K562 (cell line): ENCODE results near the gene RNU5D-1.

Source experiments
- ADNP ChIP-seq: fragments of 200-800 bp; sonication (Bioruptor generic); IDR thresholded peaks from 2 replicates; pipeline ENCODE4 v1.6.1; 2016; ENCODE audit warnings: missing genetic modification characterization, missing compliant biosample characterization
- ARID2 ChIP-seq: fragments of 450-650 bp; IDR thresholded peaks from 2 replicates; pipeline ENCODE4 v1.6.1; 2017; ENCODE audit warnings: antibody characterized with exemption, mild to moderate bottlenecking
- BCOR ChIP-seq: fragments of 450-650 bp; IDR thresholded peaks from 2 replicates; pipeline ENCODE4 v1.6.1; 2016
- BRF1 ChIP-seq: IDR thresholded peaks from 3 replicates; pipeline ENCODE4 v1.6.1; 2011; ENCODE audit warnings: borderline replicate concordance, mild to moderate bottlenecking; ENCODE audit not compliant: insufficient read length; ENCODE audit errors: extremely low read depth
- CTCF ChIP-seq, 3 experiments: IDR thresholded peaks in 2 of 3; conservative IDR thresholded peaks in 1 of 3; 2 replicates each; pipeline ENCODE4 v1.5.1; 2011 to 2012; ENCODE audit warnings: low read length in 3 of 3, mild to moderate bottlenecking in 3 of 3, control low read depth in 2 of 3, improper control_type of control experiment in 1 of 3, inconsistent platforms in 1 of 3, low read depth in 1 of 3, mixed read lengths in 1 of 3, moderate library complexity in 1 of 3; ENCODE audit not compliant: insufficient read depth in 2 of 3
- E2F1 ChIP-seq: sonication (generic); formaldehyde crosslinking; IDR thresholded peaks from 2 replicates; pipeline ENCODE4 v1.8.1; 2023; ENCODE audit warnings: mild to moderate bottlenecking, missing genetic modification reagents, moderate library complexity
- KAT8 ChIP-seq: fragments of 450-650 bp; IDR thresholded peaks from 2 replicates; pipeline ENCODE4 v1.6.1; 2016; ENCODE audit warnings: low read depth, mild to moderate bottlenecking
- LEF1 ChIP-seq: fragments of 450-650 bp; IDR thresholded peaks from 2 replicates; pipeline ENCODE4 v1.6.1; 2016; ENCODE audit warnings: mild to moderate bottlenecking
- MYC ChIP-seq, 2 experiments: fragments of 250-450 bp in 1 of 2; sonication (Bioruptor Pico) in 1 of 2; IDR thresholded peaks; 2 replicates each; pipeline versions ENCODE4 v1.5.1 to v1.6.1; 2012 to 2021; ENCODE audit warnings: low read depth in 2 of 2, borderline replicate concordance in 1 of 2, improper control_type of control experiment in 1 of 2, low read length in 1 of 2, mild to moderate bottlenecking in 1 of 2, moderate library complexity in 1 of 2
- SIN3A ChIP-seq, 2 experiments: fragments of 150-350 bp in 1 of 2; IDR thresholded peaks; 2 replicates each; pipeline ENCODE4 v1.6.1; 2011 to 2016; ENCODE audit warnings: borderline replicate concordance in 2 of 2, low read depth in 2 of 2, low read length in 2 of 2, mild to moderate bottlenecking in 2 of 2, moderate library complexity in 2 of 2; ENCODE audit not compliant: control insufficient read depth in 1 of 2
- THRAP3 ChIP-seq: fragments of 450-650 bp; IDR thresholded peaks from 2 replicates; pipeline ENCODE4 v1.6.1; 2016; ENCODE audit warnings: mild to moderate bottlenecking, inconsistent platforms, borderline replicate concordance
- USF2 ChIP-seq: sonication (generic); formaldehyde crosslinking; IDR thresholded peaks from 2 replicates; pipeline ENCODE4 v1.5.0; 2020; ENCODE audit warnings: missing genetic modification reagents

GRCh38 chr1:44714944-44715571 is 15.9 kb downstream of the RNU5D-1 start:
- TF ChIP-seq ADNP (tag), result no peak
- TF ChIP-seq SIN3A (IDR thresholded peaks at IDR 0.05; ENCODE audit: borderline replicate concordance in 2 of 2, control insufficient read depth in 1 of 2, low read depth in 2 of 2, low read length in 2 of 2), result no peak
- TF ChIP-seq LEF1, result no peak
- no peak for TF ChIP-seq USF2 (CRISPR knock-in tag)
- no peak for TF ChIP-seq KAT8
- no peak for TF ChIP-seq THRAP3
- peak; percentile 87 to 98 (median 94) for TF ChIP-seq CTCF (IDR thresholded peaks at IDR 0.05 in 2 of 3, conservative IDR thresholded peaks at IDR 0.05 in 1 of 3; ENCODE audit: insufficient read depth in 2 of 3, low read depth in 1 of 3, low read length in 3 of 3)
- no peak for TF ChIP-seq E2F1 (CRISPR knock-in tag)
- TF ChIP-seq BCOR, result no peak
- no peak for TF ChIP-seq ARID2
- TF ChIP-seq BRF1, result no peak
- no peak for TF ChIP-seq MYC (IDR thresholded peaks at IDR 0.05; ENCODE audit: low read depth, low read length)
- TF ChIP-seq MYC (CRISPR knock-in tag; IDR thresholded peaks at IDR 0.05; ENCODE audit: borderline replicate concordance, low read depth), result no peak
